ENCODE measurements around the gene SIN3A. TPM values are rescaled to one million over a fixed set of nuclear protein-coding genes. Genes with fewer than 3 reads are reported as not detected.

Gene SIN3A
- total RNA-seq, 1 experiment from 2014 or later = 91.8 TPM

DNA sequence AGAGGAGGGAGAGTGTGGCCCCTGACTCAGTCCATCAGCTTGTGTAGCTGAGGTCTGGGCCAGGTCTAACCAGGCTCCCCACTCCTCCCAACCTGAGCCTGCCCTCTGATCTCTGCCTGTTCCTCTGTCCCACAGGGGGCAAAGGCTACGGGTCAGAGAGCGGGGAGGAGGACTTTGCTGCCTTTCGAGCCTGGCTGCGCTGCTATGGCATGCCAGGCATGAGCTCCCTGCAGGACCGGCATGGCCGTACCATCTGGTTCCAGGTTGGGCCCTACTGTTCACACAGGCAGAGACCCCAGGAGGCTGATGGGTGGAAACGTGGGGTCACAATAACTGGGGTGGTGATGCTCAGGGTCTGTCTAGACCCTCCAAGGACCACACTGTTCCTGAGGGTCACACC is 97.9 kb downstream of the SIN3A start:
- H3K27ac ChIP-seq = no peak overlapping the region
- H3K79me2 ChIP-seq (ENCODE audit: low read depth) = no peaks in the 10 kb centered on the region
- BruUV-seq (replicated peaks) = no TSS peak
- no peaks in the 10 kb centered on the region for H4K20me1 ChIP-seq (ENCODE audit: insufficient read depth)
- no peaks in the 10 kb centered on the region for H3K9me3 ChIP-seq (ENCODE audit: insufficient read depth, low read depth)
- H3K4me2 ChIP-seq = no peak overlapping the region
- ChIA-PET POLR2A (ENCODE audit: unreplicated experiment) (no interaction called here), CTCF (no interaction called here)
- no peak overlapping the region for H2AFZ ChIP-seq
- H3K9me2 ChIP-seq (ENCODE audit: insufficient read depth) = no peaks in the 10 kb centered on the region
- intact Hi-C loops (cut with micrococcal nuclease; ENCODE audit: unreplicated experiment) = no loop called here
- no peak overlapping the region for H3K4me3 ChIP-seq
- H3K4me1 ChIP-seq (replicated peaks; ENCODE audit: insufficient read depth) = no peaks in the 10 kb centered on the region
- H3K36me3 ChIP-seq (ENCODE audit: low read depth) = no peaks in the 10 kb centered on the region
- TF ChIP-seq CTCF (conservative IDR thresholded peaks at IDR 0.05) (no peak), EZH2 (IDR thresholded peaks at IDR 0.05; ENCODE audit: low read depth) (no peak)
- no peaks in the 10 kb centered on the region for H3K27me3 ChIP-seq (ENCODE audit: insufficient read depth, low read depth)
- no peaks in the 10 kb centered on the region for H3F3A ChIP-seq (ENCODE audit: insufficient read depth, low read depth)
- no peak for DNase-seq

- Histone ChIP-seq H3K4me1 (replicated peaks; ENCODE audit: insufficient read depth) (no peaks in the 10 kb centered on the region), H3K4me2 (no peak overlapping the region), H3K27me3 (ENCODE audit: insufficient read depth, low read depth) (no peaks in the 10 kb centered on the region), H3K9me2 (ENCODE audit: insufficient read depth) (no peaks in the 10 kb centered on the region), H3K36me3 (ENCODE audit: low read depth) (no peaks in the 10 kb centered on the region), H3K79me2 (ENCODE audit: low read depth) (no peaks in the 10 kb centered on the region), H3K9me3 (ENCODE audit: insufficient read depth, low read depth) (no peaks in the 10 kb centered on the region), H4K20me1 (ENCODE audit: insufficient read depth) (no peaks in the 10 kb centered on the region), H3K27ac (no peak overlapping the region), H2AFZ (no peak overlapping the region), H3K4me3 (no peak overlapping the region), H3F3A (ENCODE audit: insufficient read depth, low read depth) (no peaks in the 10 kb centered on the region)
- POLR2A ChIA-PET (ENCODE audit: unreplicated experiment) = no interaction called here
- TF ChIP-seq EZH2 (IDR thresholded peaks at IDR 0.05; ENCODE audit: low read depth) (no peak), CTCF (conservative IDR thresholded peaks at IDR 0.05) (no peak)
- intact Hi-C loops (cut with micrococcal nuclease; ENCODE audit: unreplicated experiment) = no loop called here
- no peak for DNase-seq
- no TSS peak for BruUV-seq (replicated peaks)
- CTCF ChIA-PET = interaction anchor here (0.7 kb wide), 1 partner anchor 890 kb away, joined by 3 read pairs; no protein-coding TSS in a partner anchor
Measured at GRCh38 chr15:75352186-75353080, 99.1 kb downstream of the SIN3A start.

DNA sequence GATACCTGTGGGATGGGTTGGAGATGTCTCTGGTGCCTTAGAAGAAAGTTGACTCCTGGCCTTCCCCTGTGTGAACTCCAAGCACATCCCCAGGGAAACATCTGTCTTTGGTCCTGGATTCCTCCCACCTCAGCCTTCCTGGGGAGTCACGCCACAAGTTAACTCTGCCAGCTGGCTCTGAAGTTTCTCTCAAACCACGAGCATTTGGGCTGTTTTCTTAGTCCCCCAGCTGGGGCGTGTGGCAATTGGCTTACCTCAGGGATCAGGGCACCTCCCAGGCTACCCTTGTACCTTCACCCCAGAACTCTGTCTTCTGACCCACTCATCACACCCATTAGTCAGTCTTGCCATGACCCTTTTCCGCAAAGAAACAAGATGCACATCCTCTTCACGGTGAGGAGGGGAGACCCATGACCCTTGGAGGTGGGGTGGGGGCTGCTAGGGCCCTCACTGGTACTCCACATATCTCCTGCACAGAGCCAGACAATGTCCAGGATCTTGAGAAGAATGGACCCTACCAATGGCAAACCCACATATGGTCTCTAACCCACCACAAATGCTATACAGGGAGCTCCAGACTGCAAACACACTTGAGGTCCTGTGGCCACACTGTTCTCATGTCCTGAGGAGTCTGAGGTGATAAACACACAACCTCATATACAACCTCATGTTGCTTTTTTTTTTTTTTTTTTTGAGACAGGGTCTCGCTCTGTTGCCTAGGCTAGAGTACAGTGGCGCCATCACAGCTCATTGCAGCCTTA is 100.7 kb downstream of the SIN3A start:
- POLR2A ChIA-PET (ENCODE audit: unreplicated experiment) = no interaction called here

More for the DNA sequence above, 100.7 kb downstream of the SIN3A start:
- CTCF ChIA-PET = no interaction called here
- no peaks in the 10 kb centered on the region for H4K20me1 ChIP-seq (ENCODE audit: insufficient read depth)
- H2AFZ ChIP-seq = no peak overlapping the region
- no peak overlapping the region for H3K27ac ChIP-seq
- H3K4me1 ChIP-seq (replicated peaks; ENCODE audit: insufficient read depth) = no peaks in the 10 kb centered on the region
- no peak for TF ChIP-seq CTCF (conservative IDR thresholded peaks at IDR 0.05)
- no peak for TF ChIP-seq EZH2 (IDR thresholded peaks at IDR 0.05; ENCODE audit: low read depth)
- H3K4me2 ChIP-seq = no peak overlapping the region
- no peaks in the 10 kb centered on the region for H3K9me3 ChIP-seq (ENCODE audit: insufficient read depth, low read depth)
- intact Hi-C loops (cut with micrococcal nuclease; ENCODE audit: unreplicated experiment) = no loop called here
- H3K4me3 ChIP-seq = no peak overlapping the region
- H3K79me2 ChIP-seq (ENCODE audit: low read depth) = no peaks in the 10 kb centered on the region
- no TSS peak for BruUV-seq (replicated peaks)
- no peak for DNase-seq
- H3K36me3 ChIP-seq (ENCODE audit: low read depth) = no peaks in the 10 kb centered on the region
- no peaks in the 10 kb centered on the region for H3K27me3 ChIP-seq (ENCODE audit: insufficient read depth, low read depth)
- no peaks in the 10 kb centered on the region for H3K9me2 ChIP-seq (ENCODE audit: insufficient read depth)
- H3F3A ChIP-seq (ENCODE audit: insufficient read depth, low read depth) = no peaks in the 10 kb centered on the region

Measured in PC-9 (cell line).